K562 (cell line): ENCODE results near the gene ADPRH. TPM values are rescaled to one million over a fixed set of nuclear protein-coding genes. Genes with fewer than 3 reads are reported as not detected.
A peak's percentile ranks its signal among the peaks of the same experiment; 100 is the strongest.

ENCODE experiments used
- CEBPB ChIP-seq: fragments of 450-650 bp; IDR thresholded peaks from 2 replicates; pipeline ENCODE4 v1.6.1; 2016; ENCODE audit warnings: missing genetic modification characterization, missing compliant biosample characterization
- CTCF ChIP-seq, 3 experiments: IDR thresholded peaks in 2 of 3; conservative IDR thresholded peaks in 1 of 3; 2 replicates each; pipeline ENCODE4 v1.5.1; 2011 to 2012; ENCODE audit warnings: low read length in 3 of 3, mild to moderate bottlenecking in 3 of 3, control low read depth in 2 of 3, improper control_type of control experiment in 1 of 3, inconsistent platforms in 1 of 3, low read depth in 1 of 3, mixed read lengths in 1 of 3, moderate library complexity in 1 of 3; ENCODE audit not compliant: insufficient read depth in 2 of 3
- DMBX1 ChIP-seq: fragments of 250-450 bp; sonication (Bioruptor Pico); IDR thresholded peaks from 2 replicates; pipeline ENCODE4 v1.8.0; 2022; ENCODE audit warnings: inconsistent platforms, mild to moderate bottlenecking, moderate library complexity, borderline replicate concordance
- IFI16 ChIP-seq: fragments of 250-450 bp; sonication (Bioruptor Pico); IDR thresholded peaks from 2 replicates; pipeline ENCODE4 v2.1.2; 2022; ENCODE audit warnings: mild to moderate bottlenecking, inconsistent platforms
- L3MBTL2 ChIP-seq: fragments of 450-650 bp; IDR thresholded peaks from 2 replicates; pipeline ENCODE4 v1.6.1; 2016; ENCODE audit warnings: mild to moderate bottlenecking, moderate library complexity
- PTBP1 ChIP-seq: fragments of 200-400 bp; formaldehyde crosslinking; IDR thresholded peaks from 2 replicates; pipeline ENCODE4 v1.6.1; 2017; ENCODE audit warnings: low read depth, low read length
- RBFOX2 ChIP-seq: fragments of 200-400 bp; formaldehyde crosslinking; IDR thresholded peaks from 2 replicates; pipeline ENCODE4 v1.6.1; 2017; ENCODE audit warnings: low read depth, mild to moderate bottlenecking, low read length, moderate library complexity
- TGIF2 ChIP-seq: sonication (generic); formaldehyde crosslinking; IDR thresholded peaks from 2 replicates; pipeline ENCODE4 v1.8.1; 2022; ENCODE audit warnings: mild to moderate bottlenecking, missing genetic modification reagents, moderate library complexity
- ZBTB2 ChIP-seq: fragments of 450-650 bp; IDR thresholded peaks from 2 replicates; pipeline ENCODE4 v1.6.1; 2016; ENCODE audit warnings: antibody characterized with exemption
- ZNF395 ChIP-seq: fragments of 200-800 bp; sonication (Bioruptor generic); IDR thresholded peaks from 2 replicates; pipeline ENCODE4 v1.6.1; 2017; ENCODE audit warnings: missing genetic modification characterization, missing compliant biosample characterization
- ZNF696 ChIP-seq: fragments of 250-450 bp; sonication (Bioruptor Pico); conservative IDR thresholded peaks from 2 replicates; pipeline ENCODE4 v1.4.0; 2020; ENCODE audit warnings: mild to moderate bottlenecking, moderate library complexity
- polyA plus RNA-seq, 8 experiments: library from polyadenylated mRNA; depleted of rRNA in 4 of 8; stranded (reverse) in 5 of 8; unstranded in 3 of 8; fragments of >200 nt; fragmentation: Nextera tagmentation in 2 of 8; fragmentation: Illumina TruSeq in 1 of 8; extraction: Ambion mirVana in 2 of 8; extraction: Trizol in 1 of 8; gene quantifications; 2 replicates each; pipeline versions ENCODE4 v1.2.1 to v1.2.3, GENCODE V29; 2011 to 2014; ENCODE audit warnings: inconsistent platforms in 1 of 8, missing spikeins in 1 of 8
- total RNA-seq, 7 experiments: library from RNA; depleted of rRNA in 6 of 7; stranded (reverse); fragments of >200 nt in 6 of 7; fragmentation: Illumina TruSeq in 2 of 7; extraction: Trizol in 2 of 7; gene quantifications; 2 replicates each; pipeline versions ENCODE4 v1.2.1 to v1.2.3, GENCODE V29; 2011 to 2021; ENCODE audit warnings: low replicate concordance in 1 of 7

Gene ADPRH
- total and polyA plus RNA-seq, 9 of the 15 experiments (the other 6 are each of a cell fraction or from before 2014, with no cell fraction given): 0.01 to 1.4 (median 0.65) TPM

- TF ChIP-seq ZNF696: no peak
- no peak for TF ChIP-seq PTBP1
- TF ChIP-seq ZBTB2: no peak
- TF ChIP-seq CEBPB (tag): no peak
- TF ChIP-seq RBFOX2: no peak
- TF ChIP-seq CTCF (IDR thresholded peaks at IDR 0.05 in 2 of 3, conservative IDR thresholded peaks at IDR 0.05 in 1 of 3; ENCODE audit: insufficient read depth in 2 of 3, low read depth in 1 of 3, low read length in 3 of 3): peak; percentile 47 to 60 (median 57)
- TF ChIP-seq TGIF2 (CRISPR knock-in tag): no peak
- TF ChIP-seq ZNF395 (CRISPR knock-in tag): no peak
- no peak for TF ChIP-seq L3MBTL2
- no peak for TF ChIP-seq DMBX1
- TF ChIP-seq IFI16 (CRISPR knock-in tag): no peak
Observed at GRCh38 chr3:119600732-119601131, 21.4 kb downstream of the ADPRH start (continued).
